Measurements from ENCODE around the gene COBLL1. TPM values are rescaled to one million over a fixed set of nuclear protein-coding genes. Genes with fewer than 3 reads are reported as not detected.

The COBLL1 gene
- total RNA-seq, 1 donor from 2014 or later = 13.3 TPM

DNA sequence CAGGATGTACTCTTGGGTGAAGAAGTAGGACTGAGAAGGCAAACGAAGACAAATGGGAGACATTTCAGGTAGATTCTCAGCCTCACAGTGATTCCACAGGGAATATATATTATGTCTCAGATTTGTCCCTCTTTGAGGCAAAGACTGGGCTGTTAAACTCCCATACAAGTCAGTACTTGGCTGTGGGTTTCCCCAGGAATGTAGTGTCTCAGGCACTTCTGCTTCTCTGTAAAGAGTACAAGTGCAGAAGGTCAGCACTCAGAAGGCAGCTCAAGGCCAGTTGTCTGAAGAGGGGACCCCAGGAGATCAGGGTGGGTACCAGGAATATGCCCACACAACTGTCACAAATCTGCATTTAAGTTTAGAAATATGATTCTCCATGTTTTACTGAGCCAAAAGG, 39.9 kb upstream of the COBLL1 start:
- DNase-seq (ENCODE audit: low spot score in 2 of 2) = no peak
- Histone ChIP-seq H3K27me3 (no peaks in the 10 kb centered on the region), H3K27ac (no peak overlapping the region), H3K36me3 (no peaks in the 10 kb centered on the region), H3K4me1 (peaks cover 0 to 2% of the 10 kb centered on the region in 2 donors), H3K4me3 (no peak overlapping the region), H3K9me3 (no peaks in the 10 kb centered on the region)
- TF ChIP-seq, protein P1, sequence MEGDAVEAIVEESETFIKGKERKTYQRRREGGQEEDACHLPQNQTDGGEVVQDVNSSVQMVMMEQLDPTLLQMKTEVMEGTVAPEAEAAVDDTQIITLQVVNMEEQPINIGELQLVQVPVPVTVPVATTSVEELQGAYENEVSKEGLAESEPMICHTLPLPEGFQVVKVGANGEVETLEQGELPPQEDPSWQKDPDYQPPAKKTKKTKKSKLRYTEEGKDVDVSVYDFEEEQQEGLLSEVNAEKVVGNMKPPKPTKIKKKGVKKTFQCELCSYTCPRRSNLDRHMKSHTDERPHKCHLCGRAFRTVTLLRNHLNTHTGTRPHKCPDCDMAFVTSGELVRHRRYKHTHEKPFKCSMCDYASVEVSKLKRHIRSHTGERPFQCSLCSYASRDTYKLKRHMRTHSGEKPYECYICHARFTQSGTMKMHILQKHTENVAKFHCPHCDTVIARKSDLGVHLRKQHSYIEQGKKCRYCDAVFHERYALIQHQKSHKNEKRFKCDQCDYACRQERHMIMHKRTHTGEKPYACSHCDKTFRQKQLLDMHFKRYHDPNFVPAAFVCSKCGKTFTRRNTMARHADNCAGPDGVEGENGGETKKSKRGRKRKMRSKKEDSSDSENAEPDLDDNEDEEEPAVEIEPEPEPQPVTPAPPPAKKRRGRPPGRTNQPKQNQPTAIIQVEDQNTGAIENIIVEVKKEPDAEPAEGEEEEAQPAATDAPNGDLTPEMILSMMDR (IDR thresholded peaks at IDR 0.05) = no peak
- intact Hi-C loops (cut with DNase I) = no loop called here

DNA sequence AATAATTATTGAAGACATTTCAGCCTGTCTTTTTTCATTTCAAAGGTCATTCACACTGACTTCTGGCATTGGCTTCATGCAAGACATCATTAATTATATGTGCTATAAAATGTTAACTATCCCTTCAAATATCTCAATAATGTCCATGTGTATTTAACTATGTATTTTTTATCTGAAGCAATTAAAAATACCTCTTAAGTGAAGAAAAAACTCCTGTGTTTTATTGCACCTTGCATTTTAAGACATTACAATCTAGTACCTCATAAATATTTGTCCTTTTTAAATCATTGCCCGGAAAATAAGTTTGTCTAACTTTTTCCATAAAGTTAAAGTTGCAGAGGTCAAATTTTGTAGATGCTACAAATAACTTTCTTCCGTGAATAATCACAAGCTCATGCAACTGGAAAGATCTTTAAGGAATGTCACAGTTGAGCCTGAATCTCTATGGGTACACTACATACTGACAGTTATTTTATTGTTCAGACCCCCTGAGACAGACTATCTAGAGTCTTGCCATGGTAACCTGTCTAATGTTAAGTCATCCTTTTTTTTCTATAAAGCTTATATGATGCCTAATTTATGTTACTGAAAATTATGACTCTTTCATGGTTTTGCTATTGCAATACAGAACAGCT, 38.4 kb upstream of the COBLL1 start:
- no peak overlapping the region for H3K27ac ChIP-seq
- no peaks in the 10 kb centered on the region for H3K36me3 ChIP-seq
- TF ChIP-seq, protein P1 (IDR thresholded peaks at IDR 0.05) = no peak
- no peaks in the 10 kb centered on the region for H3K27me3 ChIP-seq
- no peaks in the 10 kb centered on the region for H3K9me3 ChIP-seq
- H3K4me3 ChIP-seq = no peak overlapping the region
- peaks cover 0 to 2% of the 10 kb centered on the region in 2 donors for H3K4me1 ChIP-seq
- DNase-seq (ENCODE audit: low spot score in 2 of 2) = no peak
- intact Hi-C loops (cut with DNase I) = no loop called here

DNA sequence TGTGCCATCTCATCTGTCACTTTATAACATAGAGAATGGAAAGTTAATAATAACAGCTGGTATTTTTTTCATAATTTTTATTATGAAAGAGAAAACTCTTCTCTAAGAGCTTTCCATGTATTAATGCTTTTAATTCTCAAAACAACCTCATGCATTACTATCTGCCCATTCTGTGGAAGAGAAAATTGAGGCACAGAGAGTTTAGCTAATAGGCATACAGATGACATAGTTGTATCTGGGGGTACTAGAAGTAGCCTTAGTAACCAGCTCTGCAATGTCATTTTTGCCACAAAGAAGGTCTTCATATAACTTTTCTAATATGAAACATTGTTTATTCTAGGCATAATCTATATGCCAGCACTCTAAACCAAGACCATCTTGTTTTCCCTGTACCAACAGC, 36.3 kb upstream of the COBLL1 start:
- no peaks in the 10 kb centered on the region for H3K36me3 ChIP-seq
- H3K4me3 ChIP-seq = no peak overlapping the region
- TF ChIP-seq, protein P1 (IDR thresholded peaks at IDR 0.05) = no peak
- H3K27ac ChIP-seq = no peak overlapping the region
- DNase-seq (ENCODE audit: low spot score in 2 of 2) = no peak
- intact Hi-C loops (cut with DNase I) = no loop called here
- peaks cover 0 to 2% of the 10 kb centered on the region in 2 donors for H3K4me1 ChIP-seq
- H3K9me3 ChIP-seq = no peaks in the 10 kb centered on the region
- no peaks in the 10 kb centered on the region for H3K27me3 ChIP-seq

DNA sequence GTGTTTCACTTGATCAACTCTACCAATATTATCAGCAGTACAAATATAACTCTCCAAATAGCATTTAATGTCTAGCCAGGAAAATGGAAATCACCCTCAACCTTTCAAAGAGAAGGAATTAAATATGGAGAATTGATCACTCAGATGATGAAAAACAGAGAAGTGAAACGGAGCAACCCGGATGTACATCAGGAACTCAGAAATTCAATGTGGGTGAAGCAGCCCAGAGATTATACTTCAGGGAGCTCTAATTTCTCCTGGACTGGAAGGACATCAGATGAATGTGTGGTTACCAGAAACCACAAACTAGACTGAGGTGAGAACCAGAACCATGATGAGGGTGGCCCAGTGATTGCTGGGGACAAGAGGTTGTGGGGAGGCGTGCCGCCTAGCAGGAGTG, 35.5 kb upstream of the COBLL1 start:
- Histone ChIP-seq H3K9me3 (no peaks in the 10 kb centered on the region), H3K4me1 (peaks cover 0 to 1% of the 10 kb centered on the region in 2 donors), H3K27ac (no peak overlapping the region), H3K36me3 (no peaks in the 10 kb centered on the region), H3K27me3 (no peaks in the 10 kb centered on the region), H3K4me3 (no peak overlapping the region)
- TF ChIP-seq, protein P1 (IDR thresholded peaks at IDR 0.05) = no peak
- DNase-seq (ENCODE audit: low spot score in 2 of 2) = no peak
- intact Hi-C loops (cut with DNase I) = no loop called here

DNA sequence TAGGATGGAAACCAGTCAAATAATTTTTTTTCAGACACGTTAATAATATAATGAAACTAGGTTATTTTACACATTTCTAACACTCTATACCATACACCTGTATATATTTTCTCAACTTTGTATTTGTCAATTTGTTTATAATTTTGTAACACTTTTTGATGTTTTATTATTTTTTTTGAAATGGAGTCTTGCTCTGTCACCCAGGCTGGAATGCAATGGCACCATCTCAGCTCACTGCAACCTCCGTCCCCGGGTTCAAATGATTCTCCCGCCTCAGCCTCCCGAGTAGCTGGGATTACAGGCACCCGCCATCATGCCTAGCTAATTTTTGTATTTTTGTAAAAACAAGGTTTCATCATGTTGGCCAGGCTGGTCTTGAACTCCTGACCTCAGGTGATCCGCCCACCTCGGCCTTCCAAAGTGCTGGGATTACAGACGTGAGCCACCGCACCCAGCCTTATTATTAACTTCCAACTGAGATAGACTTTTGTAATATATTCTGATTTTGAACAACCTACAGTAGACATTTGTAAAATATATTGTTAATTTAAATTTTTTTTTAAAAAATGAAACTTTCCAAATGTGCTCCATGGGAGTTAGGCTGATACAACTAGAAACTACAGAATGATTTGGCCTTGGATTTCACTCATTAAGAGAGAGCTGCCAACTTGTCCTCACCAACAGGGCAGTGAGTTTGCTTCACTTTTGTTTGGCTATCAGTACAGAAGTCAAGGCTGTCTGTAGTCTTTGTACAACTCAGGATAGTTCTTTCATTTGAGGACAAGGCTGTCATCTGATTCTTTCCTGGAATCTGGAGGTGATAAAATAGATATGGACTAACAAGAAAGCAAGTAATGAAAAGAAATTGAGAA, 33.9 kb upstream of the COBLL1 start:
- no peaks in the 10 kb centered on the region for H3K36me3 ChIP-seq
- TF ChIP-seq, protein P1 (IDR thresholded peaks at IDR 0.05) = no peak
- intact Hi-C loops (cut with DNase I) = no loop called here
- no peak for DNase-seq (ENCODE audit: low spot score in 2 of 2)
- no peak overlapping the region for H3K4me3 ChIP-seq
- no peak overlapping the region for H3K27ac ChIP-seq
- no peaks in the 10 kb centered on the region for H3K9me3 ChIP-seq
- H3K27me3 ChIP-seq = no peaks in the 10 kb centered on the region
- H3K4me1 ChIP-seq = no peaks in the 10 kb centered on the region
